HS-27A (cell line): ENCODE data around the gene HEPHL1.
"Not testable (repeated sequence)": the region's sequence is repeated elsewhere in the genome, so short reads cannot be mapped to it uniquely, and the experiment has no call there.

Experiments
- DNase-seq: peaks from one replicate; pipeline ENCODE4 v3.0.0-alpha.2; 2012; ENCODE audit warnings: low read depth, missing footprints

Gene HEPHL1

GRCh38 chr11:94151903-94152677 is 130.9 kb downstream of the HEPHL1 start:
- DNase-seq = no peak

- DNase-seq = no peak
These were observed 131.5 kb downstream of the HEPHL1 start for GRCh38 chr11:94152678-94153065.

GRCh38 chr11:94153320-94153719 is 132.2 kb downstream of the HEPHL1 start:
- no peak for DNase-seq

GRCh38 chr11:94154095-94154856 is 133.1 kb downstream of the HEPHL1 start:
- no peak for DNase-seq

- not testable (repeated sequence) for DNase-seq
These were observed 136.2 kb downstream of the HEPHL1 start for GRCh38 chr11:94157339-94157738.
